Measurements from ENCODE around the gene ZNF664. TPM values are rescaled to one million over a fixed set of nuclear protein-coding genes. Genes with fewer than 3 reads are reported as not detected.

The ZNF664 gene
- total RNA-seq, 1 donor from 2014 or later = 310 TPM

DNA sequence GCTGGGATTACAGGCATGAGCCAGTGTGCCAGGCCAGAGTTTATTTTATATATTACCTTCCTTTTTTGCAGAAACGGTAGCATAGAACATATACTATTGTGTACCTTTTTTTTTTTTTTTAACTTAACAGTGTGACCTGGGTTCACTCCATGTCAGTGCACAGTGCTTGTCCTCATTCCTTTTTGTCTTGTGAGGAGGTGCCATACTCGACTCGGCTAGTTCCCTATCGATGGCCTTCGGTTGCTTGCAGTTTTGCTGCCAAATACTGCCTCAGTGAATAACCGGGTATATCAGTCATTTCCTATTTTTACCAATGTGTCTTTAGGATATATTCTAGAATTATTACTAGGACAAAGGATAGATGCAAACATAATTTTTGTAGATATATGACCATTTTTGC lies 36.8 kb downstream of the ZNF664 start:
- no peak for DNase-seq
- Mint-ChIP-seq H3K27me3 (ENCODE audit: unreplicated experiment) (no peaks in the 10 kb centered on the region), H3K36me3 (ENCODE audit: unreplicated experiment) (peaks cover 6% of the 10 kb centered on the region), H3K4me3 (ENCODE audit: unreplicated experiment) (no peak overlapping the region), H3K4me1 (ENCODE audit: low read depth, unreplicated experiment) (peaks cover 28% of the 10 kb centered on the region), H3K9me3 (ENCODE audit: unreplicated experiment) (peaks cover 5% of the 10 kb centered on the region), H3K27ac (ENCODE audit: unreplicated experiment) (no peak overlapping the region)
- TF ChIP-seq, protein P1, sequence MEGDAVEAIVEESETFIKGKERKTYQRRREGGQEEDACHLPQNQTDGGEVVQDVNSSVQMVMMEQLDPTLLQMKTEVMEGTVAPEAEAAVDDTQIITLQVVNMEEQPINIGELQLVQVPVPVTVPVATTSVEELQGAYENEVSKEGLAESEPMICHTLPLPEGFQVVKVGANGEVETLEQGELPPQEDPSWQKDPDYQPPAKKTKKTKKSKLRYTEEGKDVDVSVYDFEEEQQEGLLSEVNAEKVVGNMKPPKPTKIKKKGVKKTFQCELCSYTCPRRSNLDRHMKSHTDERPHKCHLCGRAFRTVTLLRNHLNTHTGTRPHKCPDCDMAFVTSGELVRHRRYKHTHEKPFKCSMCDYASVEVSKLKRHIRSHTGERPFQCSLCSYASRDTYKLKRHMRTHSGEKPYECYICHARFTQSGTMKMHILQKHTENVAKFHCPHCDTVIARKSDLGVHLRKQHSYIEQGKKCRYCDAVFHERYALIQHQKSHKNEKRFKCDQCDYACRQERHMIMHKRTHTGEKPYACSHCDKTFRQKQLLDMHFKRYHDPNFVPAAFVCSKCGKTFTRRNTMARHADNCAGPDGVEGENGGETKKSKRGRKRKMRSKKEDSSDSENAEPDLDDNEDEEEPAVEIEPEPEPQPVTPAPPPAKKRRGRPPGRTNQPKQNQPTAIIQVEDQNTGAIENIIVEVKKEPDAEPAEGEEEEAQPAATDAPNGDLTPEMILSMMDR (IDR thresholded peaks at IDR 0.05; ENCODE audit: partially characterized antibody, unreplicated experiment) = no peak

DNA sequence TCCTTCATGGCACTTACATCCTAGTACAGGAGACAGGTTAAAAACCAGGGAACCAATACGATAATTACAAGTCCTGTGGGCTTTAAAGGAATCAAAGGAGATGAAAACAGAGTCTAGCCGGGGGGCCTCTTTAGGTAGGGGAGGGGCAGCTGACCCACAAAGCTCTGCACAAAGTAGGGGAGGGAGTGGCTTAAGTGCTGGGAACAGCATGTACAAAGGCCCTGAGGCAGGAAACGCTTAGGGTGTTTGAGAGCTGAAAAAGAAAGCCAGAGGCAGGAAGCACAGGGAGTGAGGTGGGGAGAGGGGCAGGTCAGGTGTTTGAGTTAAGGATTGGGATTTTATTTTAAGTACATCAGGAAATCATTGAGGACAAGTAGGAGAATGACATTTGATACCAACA lies 37.7 kb downstream of the ZNF664 start:
- Mint-ChIP-seq H3K27ac (ENCODE audit: unreplicated experiment) (no peak overlapping the region), H3K4me1 (ENCODE audit: low read depth, unreplicated experiment) (peaks cover 25% of the 10 kb centered on the region), H3K4me3 (ENCODE audit: unreplicated experiment) (no peak overlapping the region), H3K36me3 (ENCODE audit: unreplicated experiment) (peaks cover 6% of the 10 kb centered on the region), H3K27me3 (ENCODE audit: unreplicated experiment) (no peaks in the 10 kb centered on the region), H3K9me3 (ENCODE audit: unreplicated experiment) (peaks cover 3% of the 10 kb centered on the region)
- DNase-seq = no peak
- TF ChIP-seq, protein P1 (IDR thresholded peaks at IDR 0.05; ENCODE audit: partially characterized antibody, unreplicated experiment) = no peak

DNA sequence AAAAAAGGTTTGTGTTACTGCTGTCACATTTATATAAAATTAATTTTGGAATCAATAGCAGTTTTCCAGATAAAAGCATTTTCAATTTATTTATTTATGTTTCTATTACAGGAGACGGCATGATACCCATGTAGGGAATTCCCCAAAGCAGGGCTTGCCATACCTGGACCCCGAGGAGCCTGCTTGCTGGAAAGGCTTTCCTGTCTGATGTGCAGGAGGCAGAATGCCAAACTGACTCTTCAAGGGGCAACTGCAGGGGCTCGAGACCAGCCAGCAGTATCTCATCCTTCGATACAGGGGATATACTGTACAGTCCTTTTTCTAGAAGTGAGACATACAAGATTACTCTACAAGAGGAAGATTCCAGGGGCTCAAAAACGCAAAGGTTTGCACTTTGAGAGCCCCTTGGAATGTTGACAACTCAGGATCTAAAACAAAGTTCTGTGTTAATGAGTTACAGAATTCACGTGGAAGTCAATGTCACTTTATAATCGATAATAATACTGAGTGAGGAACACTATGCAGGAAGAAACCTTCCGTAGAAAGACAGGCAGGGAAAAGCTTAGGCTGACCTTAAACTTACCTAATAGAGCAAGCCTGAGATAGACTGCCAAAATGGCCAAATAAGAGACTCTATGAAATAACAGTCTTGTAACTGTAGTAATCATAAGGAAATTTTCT lies 38.6 kb downstream of the ZNF664 start:
- Mint-ChIP-seq H3K36me3 (ENCODE audit: unreplicated experiment) (peaks cover 6% of the 10 kb centered on the region), H3K9me3 (ENCODE audit: unreplicated experiment) (peaks cover under 1% of the 10 kb centered on the region), H3K4me1 (ENCODE audit: low read depth, unreplicated experiment) (peaks cover 16% of the 10 kb centered on the region), H3K27me3 (ENCODE audit: unreplicated experiment) (no peaks in the 10 kb centered on the region), H3K27ac (ENCODE audit: unreplicated experiment) (no peak overlapping the region), H3K4me3 (ENCODE audit: unreplicated experiment) (no peak overlapping the region)
- no peak for DNase-seq
- TF ChIP-seq, protein P1 (IDR thresholded peaks at IDR 0.05; ENCODE audit: partially characterized antibody, unreplicated experiment) = no peak

DNA sequence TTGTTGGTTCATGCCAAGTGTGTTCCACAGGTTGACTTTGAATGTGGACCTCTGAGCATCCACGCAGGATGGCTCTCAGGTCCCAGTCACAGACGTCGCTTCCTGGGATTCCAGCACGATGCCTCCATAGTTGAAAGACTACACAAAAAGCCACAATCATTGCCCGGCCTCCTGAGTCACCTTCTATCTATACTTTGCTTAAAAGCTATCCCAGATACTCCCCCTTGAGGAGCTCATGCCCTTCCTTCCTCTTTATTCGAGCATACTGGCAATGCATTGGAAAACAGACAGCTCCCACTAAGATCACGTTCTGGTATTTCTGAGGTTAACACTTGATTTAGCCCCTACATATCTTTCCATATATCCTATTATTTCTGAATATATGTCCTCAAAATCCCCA lies 40.1 kb downstream of the ZNF664 start:
- TF ChIP-seq, protein P1 (IDR thresholded peaks at IDR 0.05; ENCODE audit: partially characterized antibody, unreplicated experiment) = no peak
- no peak for DNase-seq
- Mint-ChIP-seq H3K4me1 (ENCODE audit: low read depth, unreplicated experiment) (peaks cover 6% of the 10 kb centered on the region), H3K36me3 (ENCODE audit: unreplicated experiment) (peaks cover 6% of the 10 kb centered on the region), H3K27me3 (ENCODE audit: unreplicated experiment) (no peaks in the 10 kb centered on the region), H3K27ac (ENCODE audit: unreplicated experiment) (no peak overlapping the region), H3K4me3 (ENCODE audit: unreplicated experiment) (no peak overlapping the region), H3K9me3 (ENCODE audit: unreplicated experiment) (no peaks in the 10 kb centered on the region)
